Right lobe of liver (tissue), 6 donors: ENCODE results near the gene DGKI. TPM values are rescaled to one million over a fixed set of nuclear protein-coding genes. Genes with fewer than 3 reads are reported as not detected.

Experiments
- ATAC-seq, 4 donors: fragments of 200-7000 bp; cut with Tn5 transposase; one replicate each; pipeline ENCODE4 v1.9.1; 2020; ENCODE audit warnings: mild to moderate bottlenecking in 4 of 4, moderate library complexity in 4 of 4
- DNase-seq, 3 donors: peaks; one replicate each; pipeline ENCODE4 v3.0.0-alpha.2; 2020
- H3K27ac ChIP-seq, 3 donors: fragments of 200-600 bp; one replicate each; pipeline ENCODE4 v1.8.0; 2022
- H3K27me3 ChIP-seq, 2 donors: fragments of 200-600 bp; one replicate each; pipeline ENCODE4 v1.8.0; 2022
- H3K36me3 ChIP-seq, 4 donors: fragments of 200-600 bp; sonication (generic) in 1 of 4; one replicate each; pipeline versions ENCODE4 v1.5.1 to v1.8.0; 2017 to 2022; ENCODE audit warnings: control low read depth in 1 of 4
- H3K4me1 ChIP-seq, 4 donors: fragments of 200-600 bp; sonication (generic) in 1 of 4; one replicate each; pipeline versions ENCODE4 v1.5.1 to v1.8.0; 2017 to 2022; ENCODE audit warnings: control low read depth in 1 of 4
- H3K4me3 ChIP-seq, 3 donors: fragments of 200-600 bp; one replicate each; pipeline ENCODE4 v1.8.0; 2022
- H3K9me3 ChIP-seq, 4 donors: fragments of 200-600 bp; sonication (generic) in 1 of 4; one replicate each; pipeline versions ENCODE4 v1.5.1 to v1.8.0; 2017 to 2022; ENCODE audit warnings: control low read depth in 1 of 4
- POLR2A ChIP-seq: fragments of 450-650 bp; IDR thresholded peaks from one replicate; pipeline ENCODE4 v1.6.1; 2017; ENCODE audit warnings: antibody characterized with exemption, mild to moderate bottlenecking
- WGBS: methylation state at CpG from one replicate; pipeline ENCODE4 v1.1.6; 2018; ENCODE audit warnings: low coverage, low lambda C conversion rate; ENCODE audit not compliant: insufficient coverage; ENCODE audit errors: missing lambda C conversion rate; 5-methylcytosine and 5-hydroxymethylcytosine counted together
- intact Hi-C, 2 donors: fragments of 100-400 bp; cut with DNase I; formaldehyde crosslinking; loops; one replicate each; pipeline versions ENCODE4 v1.11.2 to v1.14.1; 2022
- total RNA-seq, 6 experiments: library from RNA; depleted of rRNA in 2 of 6; stranded (reverse); fragments of >200 nt in 2 of 6; fragmentation: NEBNext Ultra II Directional in 3 of 6; extraction: Animal tissue kit (Norgen Biotek cat#: 25700) in 3 of 6; gene quantifications; one replicate each; pipeline versions ENCODE4 v1.1.0 to v1.2.4, GENCODE V29; 2016 to 2023
- TF ChIP-seq, protein P1 (sequence below), 4 donors: fragments of 200-600 bp in 3 of 4; fragments of 450-650 bp in 1 of 4; IDR thresholded peaks; one replicate each; pipeline versions ENCODE4 v1.5.1 to v1.8.0; 2016 to 2022; ENCODE audit warnings: antibody characterized with exemption in 4 of 4, mild to moderate bottlenecking in 2 of 4
- donor health status: DM: no; HTN: yes; CAD: no.
- donor health status: DM: no; HTN: no; CAD: no.
- donor health status: DM: no; HTN: no; CAD: no.
- donor health status: DM: no; HTN: yes; CAD: no.
- donor health status: DM: no; HTN: yes; CAD: no.

DGKI gene
- total RNA-seq, 6 experiments from 2014 or later = 0.05 to 0.35 (median 0.06) TPM; not detected in 1

DNA sequence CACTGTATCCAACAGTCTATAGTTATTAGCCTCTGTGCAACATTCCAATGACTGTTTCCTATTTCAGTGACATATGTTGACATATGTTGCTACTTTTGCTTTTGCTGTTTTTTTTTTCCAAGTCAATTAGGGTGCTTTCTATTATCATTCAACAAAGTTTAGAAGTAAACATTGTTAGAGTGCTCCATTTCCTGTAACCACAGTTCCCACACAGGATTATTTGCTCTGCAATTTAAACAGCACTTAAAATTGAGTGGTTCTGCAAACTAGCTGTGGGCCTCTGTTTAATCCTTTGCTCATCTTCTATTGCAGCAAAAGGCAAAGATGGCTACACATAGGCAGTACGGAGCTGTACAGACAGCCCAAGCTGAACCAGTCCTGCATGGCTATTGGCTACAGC, 456.7 kb downstream of the DGKI start:
- WGBS = 43% methylated on average over 1 of the region's 1 CpG
- Histone ChIP-seq H3K27ac (no peak overlapping the region), H3K36me3 (no peaks in the 10 kb centered on the region), H3K4me3 (no peak overlapping the region), H3K27me3 (no peaks in the 10 kb centered on the region), H3K4me1 (no peaks in the 10 kb centered on the region), H3K9me3 (no peaks in the 10 kb centered on the region)
- intact Hi-C loops = no loop called here
- ATAC-seq (no peak), DNase-seq (no peak)
- TF ChIP-seq, protein P1, sequence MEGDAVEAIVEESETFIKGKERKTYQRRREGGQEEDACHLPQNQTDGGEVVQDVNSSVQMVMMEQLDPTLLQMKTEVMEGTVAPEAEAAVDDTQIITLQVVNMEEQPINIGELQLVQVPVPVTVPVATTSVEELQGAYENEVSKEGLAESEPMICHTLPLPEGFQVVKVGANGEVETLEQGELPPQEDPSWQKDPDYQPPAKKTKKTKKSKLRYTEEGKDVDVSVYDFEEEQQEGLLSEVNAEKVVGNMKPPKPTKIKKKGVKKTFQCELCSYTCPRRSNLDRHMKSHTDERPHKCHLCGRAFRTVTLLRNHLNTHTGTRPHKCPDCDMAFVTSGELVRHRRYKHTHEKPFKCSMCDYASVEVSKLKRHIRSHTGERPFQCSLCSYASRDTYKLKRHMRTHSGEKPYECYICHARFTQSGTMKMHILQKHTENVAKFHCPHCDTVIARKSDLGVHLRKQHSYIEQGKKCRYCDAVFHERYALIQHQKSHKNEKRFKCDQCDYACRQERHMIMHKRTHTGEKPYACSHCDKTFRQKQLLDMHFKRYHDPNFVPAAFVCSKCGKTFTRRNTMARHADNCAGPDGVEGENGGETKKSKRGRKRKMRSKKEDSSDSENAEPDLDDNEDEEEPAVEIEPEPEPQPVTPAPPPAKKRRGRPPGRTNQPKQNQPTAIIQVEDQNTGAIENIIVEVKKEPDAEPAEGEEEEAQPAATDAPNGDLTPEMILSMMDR (IDR thresholded peaks at IDR 0.05) = no peak
- TF ChIP-seq POLR2A = no peak

- H3K36me3 ChIP-seq = no peaks in the 10 kb centered on the region
- no peaks in the 10 kb centered on the region for H3K4me1 ChIP-seq
- TF ChIP-seq, protein P1 (IDR thresholded peaks at IDR 0.05) = no peak
- TF ChIP-seq POLR2A = no peak
- H3K9me3 ChIP-seq = no peaks in the 10 kb centered on the region
- ATAC-seq (no peak), DNase-seq (no peak)
- H3K27ac ChIP-seq = no peak overlapping the region
- intact Hi-C loops = no loop called here
- H3K4me3 ChIP-seq = no peak overlapping the region
- no peaks in the 10 kb centered on the region for H3K27me3 ChIP-seq
- WGBS = 57% methylated on average over 1 of the region's 1 CpG
Observed at GRCh38 chr7:137388916-137389315, 457.9 kb downstream of the DGKI start.

DNA sequence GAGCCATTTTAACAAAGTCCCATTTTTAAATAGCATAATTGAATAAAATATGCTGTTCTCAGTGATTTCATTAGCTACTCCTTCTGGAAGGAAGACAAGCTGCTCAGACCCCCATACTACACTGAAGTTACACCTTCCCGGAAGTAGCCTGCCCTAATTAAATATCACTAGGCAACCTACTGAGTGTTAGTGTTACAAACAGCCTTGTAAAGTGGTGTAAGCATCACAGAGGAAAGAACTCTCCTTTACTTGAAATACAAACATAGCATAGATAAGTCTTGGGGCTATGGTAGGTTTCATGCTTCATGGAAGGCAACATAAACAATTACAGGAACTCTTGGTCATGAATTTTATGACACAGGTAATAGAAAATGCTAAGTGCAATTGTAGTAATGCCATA, 459.8 kb downstream of the DGKI start:
- TF ChIP-seq, protein P1 (IDR thresholded peaks at IDR 0.05) = no peak
- no peak for TF ChIP-seq POLR2A
- no peak for DNase-seq

DNA sequence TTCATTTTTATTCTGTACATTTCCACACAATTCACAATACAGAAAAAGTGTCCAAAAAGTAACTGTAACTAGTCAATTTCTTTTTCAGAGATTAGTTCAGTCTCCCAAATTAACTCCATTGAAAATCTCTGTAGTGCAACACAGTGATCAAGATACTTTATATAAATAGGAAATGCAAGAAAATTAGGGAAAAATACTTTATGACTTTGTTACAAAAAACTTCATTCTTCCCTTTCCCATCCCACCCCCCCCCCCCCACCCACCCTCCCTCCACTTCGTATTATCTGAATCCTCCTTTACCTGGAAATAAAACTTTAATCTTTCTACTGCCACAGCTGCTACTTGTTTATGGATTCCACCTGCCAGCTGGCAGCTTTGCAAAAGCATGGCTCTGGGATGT, 465.7 kb downstream of the DGKI start:
- no peak overlapping the region for H3K27ac ChIP-seq
- H3K4me3 ChIP-seq = no peak overlapping the region
- no peak for TF ChIP-seq POLR2A
- TF ChIP-seq, protein P1 (IDR thresholded peaks at IDR 0.05) = no peak
- H3K27me3 ChIP-seq = no peaks in the 10 kb centered on the region
- no peaks in the 10 kb centered on the region for H3K9me3 ChIP-seq
- H3K36me3 ChIP-seq = no peaks in the 10 kb centered on the region
- 44% methylated on average over 1 of the region's 1 CpG for WGBS
- DNase-seq (no peak), ATAC-seq (no peak)
- no peaks in the 10 kb centered on the region for H3K4me1 ChIP-seq
- intact Hi-C loops = no loop called here

More for the DNA sequence above, 459.8 kb downstream of the DGKI start:
- Histone ChIP-seq H3K27ac (no peak overlapping the region), H3K9me3 (no peaks in the 10 kb centered on the region), H3K4me1 (no peaks in the 10 kb centered on the region), H3K4me3 (no peak overlapping the region), H3K36me3 (no peaks in the 10 kb centered on the region), H3K27me3 (no peaks in the 10 kb centered on the region)
- ATAC-seq = no peak
- intact Hi-C loops = no loop called here
- 13% methylated on average over 1 of the region's 1 CpG for WGBS

- WGBS = 51% methylated on average over 2 of the region's 2 CpGs
- TF ChIP-seq, protein P1 (IDR thresholded peaks at IDR 0.05) = no peak
- no peak for TF ChIP-seq POLR2A
- Histone ChIP-seq H3K4me3 (no peak overlapping the region), H3K27ac (no peak overlapping the region), H3K27me3 (no peaks in the 10 kb centered on the region), H3K4me1 (no peaks in the 10 kb centered on the region), H3K36me3 (no peaks in the 10 kb centered on the region), H3K9me3 (no peaks in the 10 kb centered on the region)
- ATAC-seq = no peak
- intact Hi-C loops = no loop called here
- DNase-seq = no peak
Observed at GRCh38 chr7:137373507-137373906, 473.3 kb downstream of the DGKI start.
